Loucy (cell line): ENCODE measurements around the gene SYNE3.

Source experiments
- CTCF ChIP-seq: fragments of 200-600 bp; sonication (generic); conservative IDR thresholded peaks from 2 replicates; pipeline ENCODE4 v1.5.1; 2014; ENCODE audit warnings: mild to moderate bottlenecking, antibody characterized with exemption, low read length
- EZH2phosphoT487 ChIP-seq: fragments of 200-600 bp; IDR thresholded peaks from 2 replicates; pipeline ENCODE4 v1.6.1; 2018; ENCODE audit warnings: antibody characterized with exemption, mild to moderate bottlenecking, moderate library complexity, borderline replicate concordance

- TF ChIP-seq CTCF = no peak
- no peak for TF ChIP-seq EZH2phosphoT487
These were observed 23.9 kb upstream of the SYNE3 start for GRCh38 chr14:95540236-95540855.
